ENCODE measurements around the gene HLA-DPA1. TPM values are rescaled to one million over a fixed set of nuclear protein-coding genes. Genes with fewer than 3 reads are reported as not detected.
"Not testable (repeated sequence)": the region's sequence is repeated elsewhere in the genome, so short reads cannot be mapped to it uniquely, and the experiment has no call there.

Gene HLA-DPA1
- polyA plus RNA-seq, 1 experiment = 12.1 TPM

DNA sequence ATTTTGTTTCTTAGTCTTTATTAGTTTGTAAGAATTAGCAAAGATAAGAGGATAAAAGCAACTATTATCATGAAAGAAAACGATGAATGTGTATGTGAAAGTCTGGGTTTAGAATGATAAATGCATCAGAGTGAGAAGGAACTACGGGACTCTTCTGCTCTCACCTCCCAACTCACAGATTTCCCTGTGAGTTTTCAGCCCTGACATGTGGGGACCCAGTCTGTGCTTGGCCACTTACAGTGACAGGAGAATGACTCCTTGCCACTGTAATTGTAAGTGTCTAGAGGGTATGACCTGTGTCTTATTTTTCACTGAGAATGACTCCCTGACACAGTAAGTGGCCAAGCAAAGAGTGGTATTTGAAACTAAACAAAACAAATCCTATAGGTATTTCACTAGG is 2.5 kb downstream of the HLA-DPA1 start:
- POLR2A ChIA-PET = no interaction called here
- Histone ChIP-seq H3K27me3 (ENCODE audit: control insufficient read depth, insufficient read depth, low read length) (peaks cover 5% of the 10 kb centered on the region), H3K36me3 (ENCODE audit: control insufficient read depth, insufficient read depth, low read length) (no peaks in the 10 kb centered on the region), H3K4me3 (ENCODE audit: low read depth, low read length) (no peak overlapping the region)
- TF ChIP-seq, protein P1, sequence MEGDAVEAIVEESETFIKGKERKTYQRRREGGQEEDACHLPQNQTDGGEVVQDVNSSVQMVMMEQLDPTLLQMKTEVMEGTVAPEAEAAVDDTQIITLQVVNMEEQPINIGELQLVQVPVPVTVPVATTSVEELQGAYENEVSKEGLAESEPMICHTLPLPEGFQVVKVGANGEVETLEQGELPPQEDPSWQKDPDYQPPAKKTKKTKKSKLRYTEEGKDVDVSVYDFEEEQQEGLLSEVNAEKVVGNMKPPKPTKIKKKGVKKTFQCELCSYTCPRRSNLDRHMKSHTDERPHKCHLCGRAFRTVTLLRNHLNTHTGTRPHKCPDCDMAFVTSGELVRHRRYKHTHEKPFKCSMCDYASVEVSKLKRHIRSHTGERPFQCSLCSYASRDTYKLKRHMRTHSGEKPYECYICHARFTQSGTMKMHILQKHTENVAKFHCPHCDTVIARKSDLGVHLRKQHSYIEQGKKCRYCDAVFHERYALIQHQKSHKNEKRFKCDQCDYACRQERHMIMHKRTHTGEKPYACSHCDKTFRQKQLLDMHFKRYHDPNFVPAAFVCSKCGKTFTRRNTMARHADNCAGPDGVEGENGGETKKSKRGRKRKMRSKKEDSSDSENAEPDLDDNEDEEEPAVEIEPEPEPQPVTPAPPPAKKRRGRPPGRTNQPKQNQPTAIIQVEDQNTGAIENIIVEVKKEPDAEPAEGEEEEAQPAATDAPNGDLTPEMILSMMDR (IDR thresholded peaks at IDR 0.05; ENCODE audit: insufficient read depth, low read depth, low read length) = no peak
- DNase-seq (ENCODE audit: low read depth) = no peak
- CTCF ChIA-PET = no interaction called here

DNA sequence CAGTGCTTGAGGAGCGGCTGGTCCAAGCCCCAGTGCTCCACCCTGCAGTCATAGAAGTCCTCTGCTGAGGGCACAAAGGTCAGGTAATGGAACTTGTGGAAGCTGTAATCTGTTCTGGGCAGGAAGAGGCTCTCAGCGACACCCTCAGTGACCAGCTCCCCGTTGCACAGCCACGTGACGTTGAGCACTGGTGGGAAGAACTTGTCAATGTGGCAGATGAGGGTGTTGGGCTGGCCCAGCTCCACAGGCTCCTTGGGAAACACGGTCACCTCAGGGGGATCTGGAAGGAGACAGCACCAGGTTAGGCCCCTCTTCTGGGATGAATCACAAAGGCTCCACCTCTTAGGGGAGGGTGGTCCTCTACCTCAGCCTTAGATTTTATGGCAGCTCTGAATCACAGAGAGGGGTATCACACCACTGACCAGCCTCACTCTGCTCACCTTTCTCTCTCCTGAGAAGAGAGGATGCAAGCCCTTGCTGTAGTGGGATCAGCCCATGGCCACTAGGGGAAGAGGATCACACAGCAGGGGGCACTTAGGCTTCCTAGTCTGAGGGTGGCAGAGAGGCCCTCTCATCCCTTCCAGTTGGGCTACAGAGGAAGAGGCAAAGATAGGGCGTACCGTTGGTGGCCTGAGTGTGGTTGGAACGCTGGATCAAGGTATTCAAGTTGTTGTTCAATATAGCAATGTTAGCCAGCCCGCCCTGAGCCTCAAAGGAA is 4.3 kb downstream of the HLA-DPA1 start:
- H3K36me3 ChIP-seq (ENCODE audit: control insufficient read depth, insufficient read depth, low read length) = no peaks in the 10 kb centered on the region
- POLR2A ChIA-PET = no interaction called here
- CTCF ChIA-PET = no interaction called here

DNA sequence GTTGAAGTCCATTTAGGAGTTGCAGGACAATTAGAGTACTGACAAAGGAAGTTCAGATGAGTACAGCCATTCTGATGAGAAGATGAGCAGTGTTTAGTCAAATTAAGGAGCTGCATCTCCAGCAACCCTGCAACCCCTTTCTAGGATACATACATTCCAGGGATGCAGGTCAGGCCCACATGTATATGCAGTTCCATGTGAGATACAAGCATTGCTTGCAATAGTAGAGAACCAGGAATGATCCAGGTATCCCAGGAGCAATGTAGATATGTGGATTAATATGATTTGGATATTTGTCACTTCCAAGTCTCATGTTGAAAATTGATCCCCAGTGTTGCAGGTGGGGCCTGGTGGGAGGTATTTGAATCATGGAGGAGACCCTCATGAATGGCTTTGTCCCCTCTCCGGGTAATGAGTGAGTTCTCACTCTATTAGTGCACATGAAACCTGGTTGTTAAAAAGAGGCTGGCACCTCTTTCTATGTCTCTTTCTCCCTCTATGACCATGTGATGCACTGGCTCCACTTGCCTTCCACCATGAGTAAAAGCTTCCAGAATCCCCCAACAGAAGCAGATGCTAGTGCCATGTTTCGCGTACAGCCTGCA is 6.4 kb downstream of the HLA-DPA1 start:
- Histone ChIP-seq H3K36me3 (ENCODE audit: control insufficient read depth, insufficient read depth, low read length) (no peaks in the 10 kb centered on the region), H3K4me3 (ENCODE audit: low read depth, low read length) (no peak overlapping the region), H3K27me3 (ENCODE audit: control insufficient read depth, insufficient read depth, low read length) (peaks cover 2% of the 10 kb centered on the region)
- DNase-seq (ENCODE audit: low read depth) = no peak
- CTCF ChIA-PET = no interaction called here
- TF ChIP-seq, protein P1 (IDR thresholded peaks at IDR 0.05; ENCODE audit: insufficient read depth, low read depth, low read length) = no peak
- POLR2A ChIA-PET = no interaction called here

More for the DNA sequence above, 4.3 kb downstream of the HLA-DPA1 start:
- DNase-seq (ENCODE audit: low read depth) = no peak
- Histone ChIP-seq H3K27me3 (ENCODE audit: control insufficient read depth, insufficient read depth, low read length) (peaks cover 7% of the 10 kb centered on the region), H3K4me3 (ENCODE audit: low read depth, low read length) (no peak overlapping the region)
- TF ChIP-seq, protein P1 (IDR thresholded peaks at IDR 0.05; ENCODE audit: insufficient read depth, low read depth, low read length) = no peak

DNA sequence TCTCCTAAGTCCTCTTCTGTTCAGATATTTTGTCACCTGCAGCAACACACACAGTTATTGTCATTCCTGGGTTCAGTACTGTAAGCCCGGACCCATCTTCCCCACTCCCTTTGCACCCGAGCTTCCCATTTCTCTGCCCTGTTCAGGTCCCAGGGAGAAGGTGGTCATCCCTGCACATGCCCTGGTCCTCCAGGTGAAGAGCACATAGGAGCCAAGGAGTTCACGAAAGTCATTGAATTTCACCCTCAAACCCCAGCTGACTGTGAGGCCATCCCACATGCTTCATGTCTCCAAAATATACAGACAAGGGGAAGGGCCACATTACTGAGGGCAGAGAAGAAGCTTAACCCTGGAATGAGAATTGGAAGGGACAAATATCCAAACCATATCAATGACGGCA is 8.1 kb downstream of the HLA-DPA1 start:
- no peaks in the 10 kb centered on the region for H3K36me3 ChIP-seq (ENCODE audit: control insufficient read depth, insufficient read depth, low read length)
- DNase-seq (ENCODE audit: low read depth) = no peak
- no peak overlapping the region for H3K4me3 ChIP-seq (ENCODE audit: low read depth, low read length)
- POLR2A ChIA-PET = no interaction called here
- H3K27me3 ChIP-seq (ENCODE audit: control insufficient read depth, insufficient read depth, low read length) = peaks cover 2% of the 10 kb centered on the region
- TF ChIP-seq, protein P1 (IDR thresholded peaks at IDR 0.05; ENCODE audit: insufficient read depth, low read depth, low read length) = no peak
- CTCF ChIA-PET = no interaction called here

DNA sequence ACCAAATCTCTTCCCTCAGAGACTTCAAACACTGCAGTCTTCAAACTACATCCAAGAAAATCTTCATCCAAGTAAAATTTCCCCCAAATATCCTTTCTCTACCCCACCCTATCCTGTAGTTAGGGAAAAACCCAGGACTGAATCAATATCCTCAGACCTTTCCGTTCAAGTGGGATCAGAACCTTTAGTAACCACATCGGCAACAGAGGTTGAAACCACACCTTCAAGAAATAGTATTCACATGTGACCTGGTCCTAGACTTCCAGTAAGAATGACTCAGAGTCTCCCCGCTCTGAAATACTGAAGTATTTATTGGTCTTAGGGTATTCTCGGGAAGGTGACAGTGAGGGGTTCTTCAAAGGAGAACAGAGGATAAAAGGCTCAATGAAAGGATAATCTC is 8.7 kb downstream of the HLA-DPA1 start:
- TF ChIP-seq, protein P1 (IDR thresholded peaks at IDR 0.05; ENCODE audit: insufficient read depth, low read depth, low read length) = no peak
- ChIA-PET CTCF (interaction anchor here (1.4 kb wide), 1 partner anchor 50 kb away, joined by 3 read pairs; no protein-coding TSS in a partner anchor), POLR2A (no interaction called here)
- no peaks in the 10 kb centered on the region for H3K36me3 ChIP-seq (ENCODE audit: control insufficient read depth, insufficient read depth, low read length)
- H3K27me3 ChIP-seq (ENCODE audit: control insufficient read depth, insufficient read depth, low read length) = peaks cover 2% of the 10 kb centered on the region
- DNase-seq (ENCODE audit: low read depth) = no peak
- H3K4me3 ChIP-seq (ENCODE audit: low read depth, low read length) = no peak overlapping the region

DNA sequence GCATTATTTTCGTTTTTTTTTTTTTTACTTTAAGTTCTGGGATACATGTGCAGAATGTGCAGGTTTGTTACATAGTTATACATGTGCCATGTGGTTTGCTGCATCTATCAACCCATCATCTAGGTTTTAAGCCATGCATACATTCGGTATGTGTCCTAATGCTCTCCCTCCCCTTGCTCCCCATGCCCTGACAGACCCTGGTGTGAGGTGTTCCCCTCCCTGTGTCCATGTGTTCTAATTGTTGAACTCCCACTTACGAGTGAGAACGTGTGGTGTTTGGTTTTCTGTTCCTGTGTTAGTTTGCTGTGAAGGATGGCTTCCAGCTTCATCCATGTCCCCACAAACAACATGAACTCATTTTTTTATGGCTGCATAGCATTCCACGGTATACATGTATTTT is 10.0 kb downstream of the HLA-DPA1 start:
- DNase-seq (ENCODE audit: low read depth); H3K27me3 ChIP-seq (ENCODE audit: control insufficient read depth, insufficient read depth, low read length); CTCF ChIA-PET; H3K36me3 ChIP-seq (ENCODE audit: control insufficient read depth, insufficient read depth, low read length); POLR2A ChIA-PET; H3K4me3 ChIP-seq (ENCODE audit: low read depth, low read length): not testable (repeated sequence)

All from BJ (cell line).